T-helper 1 cell treated with Interleukin-12 subunit alpha and Interleukin-12 subunit beta and Interleukin-4 antibody, amounts not matched to agents 30 ng/mL and 1 ng/mL, for 36 hours (primary cell): Measurements from ENCODE around the gene PIP5K1B. TPM values are rescaled to one million over a fixed set of nuclear protein-coding genes. Genes with fewer than 3 reads are reported as not detected.
"Not testable (repeated sequence)": the region's sequence is repeated elsewhere in the genome, so short reads cannot be mapped to it uniquely, and the experiment has no call there.

Source experiments
- intact Hi-C: fragments of 100-400 bp; cut with micrococcal nuclease; formaldehyde crosslinking; loops from one replicate; pipeline ENCODE4 v1.15.1; 2024
- total RNA-seq: library from RNA; stranded (reverse); gene quantifications from 2 replicates; pipeline ENCODE4 v1.2.3, GENCODE V29; 2022

PIP5K1B gene, protein sequence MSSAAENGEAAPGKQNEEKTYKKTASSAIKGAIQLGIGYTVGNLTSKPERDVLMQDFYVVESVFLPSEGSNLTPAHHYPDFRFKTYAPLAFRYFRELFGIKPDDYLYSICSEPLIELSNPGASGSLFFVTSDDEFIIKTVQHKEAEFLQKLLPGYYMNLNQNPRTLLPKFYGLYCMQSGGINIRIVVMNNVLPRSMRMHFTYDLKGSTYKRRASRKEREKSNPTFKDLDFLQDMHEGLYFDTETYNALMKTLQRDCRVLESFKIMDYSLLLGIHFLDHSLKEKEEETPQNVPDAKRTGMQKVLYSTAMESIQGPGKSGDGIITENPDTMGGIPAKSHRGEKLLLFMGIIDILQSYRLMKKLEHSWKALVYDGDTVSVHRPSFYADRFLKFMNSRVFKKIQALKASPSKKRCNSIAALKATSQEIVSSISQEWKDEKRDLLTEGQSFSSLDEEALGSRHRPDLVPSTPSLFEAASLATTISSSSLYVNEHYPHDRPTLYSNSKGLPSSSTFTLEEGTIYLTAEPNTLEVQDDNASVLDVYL
- total RNA-seq: 4.4 and 4.7 TPM in 2 replicates

DNA sequence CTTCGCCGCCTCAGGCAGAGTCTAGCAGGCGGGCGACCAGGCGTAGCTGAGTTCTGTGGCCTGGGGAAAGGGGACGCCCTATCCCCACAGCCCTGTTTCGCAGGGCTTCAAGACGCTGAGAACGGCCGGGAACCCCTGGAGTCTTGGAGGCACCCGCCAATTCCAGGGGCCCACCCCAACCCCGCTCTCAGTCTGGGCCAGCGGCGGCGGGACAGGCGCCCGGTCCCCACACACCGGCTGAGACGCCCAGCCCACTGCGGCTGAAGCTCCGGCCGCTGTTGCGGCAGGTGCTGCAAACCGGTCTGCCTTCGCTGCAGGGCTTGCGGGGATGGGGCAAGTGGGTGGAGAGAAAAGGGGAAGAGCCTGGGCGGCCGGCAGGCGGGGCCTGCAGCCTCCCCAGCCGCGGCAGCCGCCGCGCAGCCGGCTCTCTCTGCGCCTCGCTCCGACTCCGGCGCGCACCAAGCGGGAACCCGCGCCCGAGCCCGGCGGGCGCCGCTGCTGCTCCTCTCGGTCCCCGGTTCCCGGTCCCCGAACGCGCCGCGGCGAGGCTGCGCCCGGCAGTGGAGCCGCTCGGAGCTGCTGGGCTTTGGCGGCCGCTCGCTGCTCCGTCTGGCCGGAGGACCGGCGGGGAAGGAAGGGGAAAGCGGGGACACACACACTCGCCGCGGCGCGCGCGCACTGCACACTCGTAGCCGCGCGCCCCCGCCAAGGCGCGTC is at the start of gene PIP5K1B:
Gene PIP5K1B (plus strand): TSS at position 427 of the 717 bp plus-strand sequence. CDS start 117,375 bp downstream, outside the sequence.
- intact Hi-C loops: loop anchor here (1.0 to 2.0 kb wide), 4 partner anchors 74 to 322 kb away; no protein-coding TSS in a partner anchor

DNA sequence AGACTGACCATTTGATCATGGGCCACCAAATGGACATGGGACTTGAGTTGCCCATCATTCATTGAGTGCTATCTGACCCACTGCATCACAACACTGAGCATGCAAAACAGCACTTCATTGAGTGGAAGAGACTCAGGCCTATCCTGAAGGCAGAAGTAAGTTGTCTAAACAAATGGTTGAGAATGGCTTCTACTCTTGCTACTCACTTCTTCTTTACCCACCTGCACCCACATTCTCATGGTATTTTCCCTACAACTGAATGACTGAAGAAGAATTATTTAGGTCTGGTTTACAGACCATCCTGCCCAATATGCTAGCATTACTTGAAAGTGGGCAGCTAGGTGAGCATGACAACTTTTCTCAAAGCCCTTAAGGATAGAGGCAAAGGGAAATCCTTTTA is 41.0 kb upstream of the PIP5K1B start:
- intact Hi-C loops: no loop called here

DNA sequence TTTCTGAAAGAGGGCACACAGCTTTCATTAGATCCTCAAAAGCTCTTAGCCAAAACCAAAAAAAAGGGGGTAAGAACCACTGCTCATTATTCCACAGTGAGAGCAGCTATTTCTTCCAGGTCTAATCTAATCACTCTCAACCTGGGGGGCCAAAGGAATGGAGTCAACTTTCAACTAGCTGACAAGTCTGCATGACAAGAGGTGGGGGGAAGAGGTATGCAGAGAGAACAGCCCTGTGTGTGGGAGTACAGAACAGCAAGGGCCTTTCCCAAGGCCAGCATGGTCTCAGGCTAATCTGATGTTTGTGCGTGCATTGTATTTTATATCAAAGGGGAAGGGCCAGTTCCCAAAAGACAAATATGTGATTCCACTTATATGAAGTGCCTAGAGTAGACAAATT is 36.9 kb upstream of the PIP5K1B start:
- intact Hi-C loops: no loop called here

DNA sequence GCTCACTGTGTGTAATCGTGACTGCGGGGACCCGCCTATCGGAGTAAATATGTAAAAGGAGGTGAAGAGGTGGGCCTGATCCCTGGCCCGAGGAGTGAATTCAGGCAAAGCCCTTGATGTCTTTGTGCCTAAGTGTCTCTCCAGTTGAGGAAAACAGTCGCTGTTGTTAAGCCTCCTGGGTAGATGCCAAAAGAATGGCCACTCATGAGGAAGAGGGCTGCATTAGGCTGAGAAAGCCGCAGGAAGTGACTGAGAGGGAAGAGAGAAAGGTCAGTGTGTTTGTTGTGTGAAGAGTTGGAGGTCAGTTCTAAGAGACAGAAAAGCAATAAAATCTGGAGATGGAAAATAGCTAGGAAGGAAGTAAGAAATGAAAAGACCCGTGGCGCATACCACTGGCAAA is 35.8 kb upstream of the PIP5K1B start:
- intact Hi-C loops: no loop called here

DNA sequence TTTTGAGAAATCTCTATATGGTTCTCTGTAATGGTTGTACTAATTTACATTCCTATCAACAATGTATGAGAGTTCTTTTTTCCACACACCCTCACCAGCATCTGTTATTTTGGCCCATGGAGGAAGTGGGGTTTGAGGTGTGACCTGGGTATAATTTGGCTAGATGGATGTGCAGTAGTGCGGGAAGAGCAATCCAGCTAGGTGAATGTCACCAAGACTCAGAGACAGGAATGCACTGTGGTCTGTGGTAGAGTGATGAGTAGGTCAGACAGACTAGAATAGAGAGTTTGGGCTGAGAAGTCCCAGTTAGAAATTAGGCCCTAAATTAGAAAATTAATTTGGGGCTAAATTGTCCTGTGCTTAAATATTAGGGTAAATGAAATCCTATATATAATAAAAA is 32.8 kb upstream of the PIP5K1B start:
- intact Hi-C loops: no loop called here

DNA sequence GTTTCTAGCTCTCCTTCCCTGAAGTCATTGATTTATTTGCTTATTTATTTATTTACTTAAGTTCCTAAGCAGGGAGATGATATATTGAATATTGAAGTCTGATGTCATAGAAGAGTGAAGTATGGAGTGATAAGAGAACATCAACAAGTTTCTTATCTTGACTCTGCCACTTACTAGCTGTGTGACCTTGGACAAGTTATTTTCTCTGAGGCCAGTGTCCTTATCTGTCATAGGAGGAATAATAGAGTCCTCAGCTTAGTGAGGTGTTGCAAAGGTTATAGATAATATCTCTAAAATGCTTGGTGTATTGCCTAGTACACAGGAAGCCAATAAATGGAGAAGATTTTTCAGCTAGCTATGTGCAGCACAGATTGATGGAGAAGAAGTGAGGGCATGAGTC is 32.4 kb upstream of the PIP5K1B start:
- intact Hi-C loops: no loop called here

DNA sequence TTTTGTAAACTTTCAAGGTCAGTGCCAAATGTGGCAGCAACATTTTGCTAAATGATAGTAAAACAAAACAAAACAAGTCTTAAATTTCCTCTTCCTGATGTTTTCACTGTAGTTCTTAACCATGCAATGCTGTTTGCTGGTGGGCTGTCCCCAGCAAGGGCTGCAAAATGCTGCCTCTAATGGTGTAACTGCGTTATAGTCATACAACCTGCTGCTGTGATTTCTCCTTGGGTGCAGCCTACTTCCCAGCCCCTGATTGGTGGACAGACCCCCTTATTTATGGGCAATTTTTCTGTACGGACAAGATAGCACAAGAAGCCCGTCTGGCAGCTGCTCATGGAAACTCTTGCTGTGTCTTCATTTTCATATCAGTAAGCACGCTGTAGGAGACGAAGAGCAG is 26.6 kb upstream of the PIP5K1B start:
- intact Hi-C loops: no loop called here

DNA sequence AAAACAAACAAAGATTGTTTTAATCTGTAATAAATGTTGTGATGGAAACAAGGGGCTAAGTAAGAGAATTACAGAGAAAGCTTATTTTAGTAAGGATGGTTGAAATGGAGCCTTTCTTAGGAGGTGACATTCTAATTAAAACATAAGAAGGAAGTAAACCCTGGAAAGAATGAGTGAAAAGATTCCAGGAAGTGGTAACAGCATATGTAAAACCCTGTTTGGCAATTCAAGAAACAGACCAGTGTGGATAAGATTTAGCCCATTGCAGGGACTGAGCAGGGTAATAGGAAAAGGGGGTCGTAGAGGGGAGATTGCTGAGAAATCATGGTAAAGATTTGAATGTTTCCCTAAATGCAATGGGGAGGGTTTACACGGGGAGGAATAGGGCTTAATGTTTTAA is 21.6 kb upstream of the PIP5K1B start:
- intact Hi-C loops: loop anchor here (2.0 kb wide), 1 partner anchor 31 kb away; no protein-coding TSS in a partner anchor

DNA sequence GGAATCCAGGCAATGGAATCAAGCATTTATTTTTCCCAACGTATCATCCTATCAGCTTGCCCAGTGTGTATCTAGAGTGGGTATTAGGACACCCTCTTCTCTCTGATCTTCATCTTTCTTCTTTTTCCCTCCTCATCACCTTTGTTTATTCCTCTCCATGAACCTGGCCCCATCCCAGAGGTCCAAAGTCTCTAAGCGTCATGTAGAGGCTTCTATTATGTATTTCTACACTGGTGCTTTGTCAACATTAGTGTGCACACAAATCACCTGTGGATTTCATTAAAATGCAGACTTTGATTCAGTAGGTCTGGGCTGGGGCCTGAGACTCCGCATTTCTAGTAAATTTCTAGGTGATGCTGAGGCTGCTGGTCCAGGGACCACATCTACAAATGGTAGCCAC is 19.8 kb upstream of the PIP5K1B start:
- intact Hi-C loops: loop anchor here (5.0 kb wide), 2 partner anchors 312 to 342 kb away; no protein-coding TSS in a partner anchor

DNA sequence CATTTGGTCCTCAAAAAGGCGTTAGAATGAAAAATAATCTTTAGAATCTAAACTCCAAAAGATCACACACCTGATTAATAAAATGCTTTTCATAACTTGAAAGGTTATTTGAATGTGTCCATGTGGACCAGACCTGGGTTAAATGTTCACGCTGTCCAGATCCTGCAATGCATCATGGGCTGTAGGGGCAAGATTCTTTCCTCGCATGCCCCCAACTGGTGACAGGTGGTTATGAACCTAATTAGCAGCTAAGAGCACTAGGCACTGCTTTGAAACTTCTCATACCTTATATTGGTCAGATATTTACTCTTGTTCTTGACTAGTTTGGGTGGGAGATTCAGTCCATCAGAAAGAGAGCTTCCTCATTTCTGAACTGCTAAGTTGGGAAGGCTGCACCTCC is 19.3 kb upstream of the PIP5K1B start:
- intact Hi-C loops: loop anchor here (1.0 to 5.0 kb wide), 3 partner anchors 101 to 342 kb away; no protein-coding TSS in a partner anchor

DNA sequence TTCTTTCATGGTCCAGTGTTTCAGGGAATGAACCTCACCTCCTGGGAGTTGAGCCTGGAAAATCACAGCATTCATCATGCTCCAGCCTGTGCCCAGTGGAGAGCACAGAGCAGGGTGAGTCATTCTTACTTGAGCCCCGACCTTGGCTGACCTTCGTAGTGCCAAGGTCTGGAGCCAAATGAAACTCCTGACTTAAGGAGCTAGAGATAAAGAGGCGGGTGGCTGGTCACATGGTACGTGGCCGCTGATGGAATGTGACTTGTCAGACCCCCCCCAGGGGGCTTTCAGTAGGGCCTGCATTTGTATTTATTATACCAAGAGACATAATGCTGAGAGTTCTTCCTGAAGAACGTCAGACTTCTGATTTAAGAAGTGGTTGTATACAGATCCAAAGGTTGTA is 15.0 kb upstream of the PIP5K1B start:
- intact Hi-C loops: no loop called here

DNA sequence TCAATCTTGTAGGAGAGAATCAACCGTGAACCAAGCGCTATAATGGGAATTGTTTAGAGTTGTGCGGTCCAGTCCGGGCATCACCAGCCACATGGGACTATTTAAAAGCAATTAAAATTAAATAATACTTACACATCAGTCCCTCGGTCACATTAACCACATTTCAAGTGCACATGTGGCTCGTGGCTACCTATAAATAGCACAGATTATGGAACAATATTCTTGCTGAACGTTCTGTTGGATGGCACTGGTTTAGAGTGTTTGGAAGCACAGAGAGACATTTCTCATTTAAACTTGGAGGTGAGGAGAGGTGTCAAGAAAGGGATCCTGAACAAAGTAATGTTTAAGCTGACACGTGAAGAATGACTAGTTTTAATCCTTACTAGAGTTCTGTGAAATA is 12.5 kb upstream of the PIP5K1B start:
- intact Hi-C loops: no loop called here

DNA sequence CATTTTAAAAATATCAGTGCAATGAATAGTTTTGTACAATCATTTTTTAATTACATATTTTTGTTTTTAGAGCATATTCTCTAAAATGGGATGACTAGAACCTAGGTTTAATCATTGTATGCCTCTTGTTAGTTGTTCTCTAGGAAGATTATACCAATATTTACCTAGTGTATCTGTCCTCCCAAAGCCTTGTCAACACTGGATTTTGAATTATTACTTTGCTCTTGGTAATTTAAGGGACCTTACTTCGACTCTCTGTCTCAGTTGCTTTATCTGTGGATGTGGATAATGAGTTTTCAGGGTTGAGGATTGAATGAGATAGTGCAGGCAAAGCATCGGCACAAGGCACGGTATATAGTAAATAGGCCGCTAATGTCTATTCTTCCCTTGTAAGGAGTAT is 10.9 kb upstream of the PIP5K1B start:
- intact Hi-C loops: no loop called here

DNA sequence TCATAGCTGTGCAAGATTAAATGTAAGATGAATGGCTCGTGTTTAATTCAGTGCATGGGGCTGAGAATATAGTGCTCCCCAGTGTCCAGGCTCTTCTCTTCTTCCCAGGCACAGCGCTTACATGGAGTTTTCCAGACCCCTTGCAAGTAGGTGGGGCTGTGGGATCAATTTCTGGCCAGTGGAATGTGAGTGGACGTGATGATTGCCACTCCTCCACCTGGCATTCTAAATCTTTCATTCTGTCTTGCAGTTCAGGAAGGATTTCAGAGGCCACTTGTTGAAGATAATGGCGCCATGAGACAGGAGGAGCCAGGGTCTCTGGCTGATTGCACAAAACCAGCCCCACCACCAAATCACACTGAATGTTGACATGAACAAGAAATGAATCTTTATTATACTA is 7.2 kb upstream of the PIP5K1B start:
- intact Hi-C loops: no loop called here

DNA sequence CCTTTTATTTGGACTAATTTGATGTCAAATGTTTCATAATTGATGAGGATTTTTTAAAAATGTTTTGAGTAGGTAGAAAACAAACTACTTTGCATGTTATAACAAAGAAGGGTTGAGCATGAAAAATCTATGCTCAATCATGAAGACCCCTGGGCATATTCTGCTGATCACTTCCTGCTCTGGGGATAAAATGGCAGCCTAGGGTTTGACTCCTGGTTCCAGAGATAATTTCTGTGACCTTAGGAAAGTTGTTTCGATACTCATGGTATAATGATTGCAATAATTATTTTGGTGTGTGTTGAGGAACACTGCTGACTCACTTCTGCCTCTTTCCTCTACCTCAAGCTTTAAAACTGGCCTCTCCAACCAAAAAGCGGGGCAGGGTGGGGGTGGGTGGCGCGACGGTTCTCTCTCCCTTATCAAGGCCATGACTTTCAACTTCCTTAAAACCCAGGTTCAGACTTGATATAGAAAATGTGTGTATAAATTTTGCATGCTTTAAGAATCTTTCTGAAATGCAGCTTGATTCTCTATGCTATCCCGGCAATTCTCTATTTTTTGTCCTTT is 6.0 kb upstream of the PIP5K1B start:
- intact Hi-C loops: no loop called here

DNA sequence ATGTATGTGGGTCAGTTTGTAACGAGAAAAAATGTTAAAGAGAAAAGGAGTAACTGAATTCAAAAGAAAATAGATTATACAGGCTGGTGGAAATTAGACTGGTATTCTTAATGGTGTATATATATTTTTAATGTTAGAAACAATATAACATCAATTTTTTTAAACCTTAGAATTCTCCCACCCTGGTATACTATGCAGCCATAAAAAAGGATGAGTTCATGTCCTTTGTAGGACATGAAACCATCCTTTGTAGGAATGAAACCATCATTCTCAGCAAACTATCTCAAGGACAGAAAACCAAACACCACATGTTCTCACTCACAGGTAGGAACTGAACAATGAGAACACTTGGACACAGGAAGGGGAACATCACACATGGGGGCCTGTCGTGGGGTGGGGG is 5.4 kb upstream of the PIP5K1B start:
- intact Hi-C loops: not testable (repeated sequence)

DNA sequence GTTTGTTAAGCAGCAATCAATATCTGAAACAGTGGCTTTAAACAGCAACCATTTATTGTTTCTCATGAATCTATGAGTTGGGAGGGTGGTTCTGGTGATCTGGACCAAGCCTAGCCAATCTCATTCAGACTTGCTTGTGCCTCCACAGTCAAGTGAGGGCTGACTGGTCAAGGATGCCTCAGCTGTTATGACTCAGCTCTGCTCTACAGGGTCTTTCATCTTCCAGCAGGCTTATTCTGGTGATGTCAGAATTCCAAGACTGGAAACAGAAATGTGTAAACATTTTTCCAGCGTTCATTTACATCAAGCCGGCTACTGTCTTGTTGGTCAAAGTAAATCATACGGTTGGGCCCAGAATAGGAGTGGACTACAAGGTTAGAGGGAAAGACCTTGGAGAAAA is 2.5 kb upstream of the PIP5K1B start:
- intact Hi-C loops: no loop called here

DNA sequence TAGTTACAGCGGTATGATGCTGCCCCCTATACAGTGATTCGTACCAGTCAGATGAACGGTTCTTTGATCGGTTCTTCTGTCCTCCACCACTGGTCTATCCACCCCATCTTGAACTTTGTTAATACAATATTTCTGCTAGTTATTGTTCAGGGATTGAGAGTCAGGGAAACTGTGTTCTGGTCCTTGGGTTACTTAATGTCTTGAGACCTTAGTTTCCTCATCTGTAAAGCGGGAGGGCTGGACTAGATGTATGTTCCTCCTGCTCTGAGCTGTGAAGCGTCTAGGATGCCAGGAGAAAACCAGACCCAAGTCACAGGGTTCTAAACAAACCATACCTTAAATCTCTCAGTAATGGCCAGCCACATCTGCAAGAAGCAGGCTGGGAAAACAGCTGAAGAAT is 1.4 kb upstream of the PIP5K1B start:
- intact Hi-C loops: loop anchor here (1.0 to 2.0 kb wide), 2 partner anchors 296 to 323 kb away; no protein-coding TSS in a partner anchor

DNA sequence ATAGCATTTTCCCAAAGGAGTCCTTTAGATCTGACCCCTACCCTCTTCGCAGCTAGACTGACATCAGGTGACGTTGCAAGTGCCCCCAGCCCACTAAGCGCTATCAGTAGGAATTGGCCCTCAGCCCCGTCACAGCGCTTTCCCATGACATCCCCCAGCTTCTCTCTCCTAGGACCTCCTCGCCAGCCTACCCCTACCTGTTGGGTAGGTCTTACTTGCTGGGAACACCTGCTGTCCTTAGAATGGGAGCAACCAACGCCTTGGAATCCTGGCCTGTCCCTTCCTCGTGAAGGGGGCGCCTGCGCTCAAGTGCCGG is 584 bp upstream of the PIP5K1B start:
- intact Hi-C loops: loop anchor here (1.0 to 2.0 kb wide), 2 partner anchors 295 to 322 kb away; no protein-coding TSS in a partner anchor

DNA sequence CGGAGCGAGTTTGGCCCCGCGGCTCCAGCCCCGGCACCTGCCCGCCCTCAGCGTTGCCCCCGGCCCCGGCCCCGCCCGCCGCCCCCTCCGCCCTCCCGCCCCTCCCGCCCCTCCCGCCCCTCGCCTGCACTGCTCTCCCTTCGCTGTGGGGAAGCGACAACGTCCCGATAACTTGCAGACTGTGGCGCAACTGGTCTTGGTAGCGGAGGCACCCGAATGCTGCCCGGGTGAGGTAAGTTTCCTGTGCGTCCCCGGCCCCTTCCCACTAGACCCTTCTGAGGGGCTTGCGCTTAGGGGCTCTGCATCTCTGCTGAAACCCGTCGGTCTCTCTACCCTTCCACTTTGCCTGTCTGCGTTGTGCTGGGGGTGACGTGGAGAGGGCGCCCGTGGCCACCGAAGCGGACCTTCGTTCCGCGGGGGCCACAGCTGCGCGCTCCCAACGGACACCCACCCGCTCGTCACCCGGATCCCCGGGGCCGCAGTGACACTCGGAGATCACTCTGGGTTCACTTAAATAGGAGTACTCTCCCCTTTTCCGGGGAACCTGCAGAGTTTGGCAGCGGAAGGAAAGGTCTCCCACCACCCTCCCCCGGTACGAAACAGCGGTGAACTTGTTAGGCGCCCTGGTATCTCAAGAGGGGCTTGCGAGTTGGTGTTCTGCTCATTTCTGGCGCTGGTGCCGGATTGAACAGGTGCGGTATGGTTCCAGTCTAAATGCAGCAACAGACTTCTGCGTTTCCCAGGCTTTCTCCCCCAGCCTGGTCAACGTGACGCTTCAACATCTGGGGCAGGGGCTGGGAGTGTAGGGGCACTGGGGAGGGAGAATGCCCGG is 707 bp downstream of the PIP5K1B start:
- intact Hi-C loops: loop anchor here (1.0 to 2.0 kb wide), 4 partner anchors 74 to 321 kb away; no protein-coding TSS in a partner anchor
